Endometrial microvascular endothelial cells (primary cell): ENCODE results near the gene B3GNT9. TPM values are rescaled to one million over a fixed set of nuclear protein-coding genes. Genes with fewer than 3 reads are reported as not detected.

Source experiments
- in situ Hi-C: cut with HindIII; loops from 2 replicates; pipeline ENCODE4 v1.10.0; 2017; ENCODE audit warnings: low sequenced_read_pairs, low pct_unique_long_range_greater_than_20kb; ENCODE audit errors: inconsistent ontology term
- total RNA-seq: library from RNA; depleted of rRNA; stranded (reverse); fragments of >200 nt; gene quantifications from one replicate; pipeline ENCODE4 v1.2.3, GENCODE V29; 2015; ENCODE audit errors: inconsistent ontology term

B3GNT9 gene
- total RNA-seq, 1 donor from 2014 or later = 4.7 TPM

- in situ Hi-C loops = no loop called here
Measured at GRCh38 chr16:67101311-67102082, 49.3 kb downstream of the B3GNT9 start.

DNA sequence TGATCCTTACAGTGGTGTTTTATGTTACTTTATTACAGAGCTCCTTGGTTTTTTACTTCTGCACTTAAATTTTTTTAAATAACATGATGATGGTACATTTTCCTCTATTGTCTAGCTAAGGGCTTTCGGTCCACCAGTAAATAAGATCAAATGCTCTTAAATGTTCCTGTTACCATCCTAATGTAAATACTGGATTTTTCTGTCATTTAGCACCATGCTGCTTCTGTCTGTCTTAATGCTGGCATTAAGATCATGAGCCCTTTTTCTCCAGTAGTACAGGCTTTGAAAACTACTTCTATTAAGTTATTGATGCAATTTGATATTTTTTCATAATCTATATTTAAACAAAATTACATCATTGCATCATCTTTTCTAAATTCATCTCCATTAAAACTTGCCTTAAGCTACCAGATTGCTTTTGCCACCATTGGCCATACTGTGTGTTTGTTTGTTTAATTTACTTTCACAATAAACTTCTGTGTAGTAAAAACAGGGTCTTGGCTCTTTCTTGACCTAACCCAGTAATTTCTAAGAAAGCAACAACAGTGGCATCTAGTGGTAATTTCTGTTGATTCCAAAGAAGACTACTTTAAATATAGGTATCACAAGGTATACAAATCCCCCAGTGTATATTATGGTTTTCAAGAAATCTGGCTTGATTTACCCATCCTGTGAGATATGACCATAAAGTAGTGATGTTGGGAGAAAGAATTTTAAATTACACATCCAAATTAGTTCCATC lies 50.1 kb downstream of the B3GNT9 start:
- in situ Hi-C loops = no loop called here

DNA sequence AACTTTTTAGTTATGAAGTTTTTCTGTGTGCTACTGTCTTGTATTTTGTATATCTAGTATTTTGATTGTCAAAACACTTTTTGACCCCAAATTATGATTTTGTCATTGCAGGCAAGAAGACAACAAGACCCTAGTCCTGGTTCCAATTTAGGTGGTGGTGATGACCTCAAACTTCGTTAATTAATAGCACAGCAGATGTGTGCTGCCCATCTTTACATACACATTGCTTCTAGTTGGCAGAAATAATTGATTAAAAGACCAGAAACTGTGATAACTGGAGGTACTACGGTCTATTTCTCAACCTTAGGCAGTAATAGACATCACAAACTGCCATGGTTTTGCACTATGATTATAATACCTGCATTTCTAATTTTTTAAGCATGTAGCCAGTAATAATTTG lies 52.2 kb downstream of the B3GNT9 start:
- in situ Hi-C loops = no loop called here

Other genes starting within 250 kb of the B3GNT9 start
- not detected for gene CDH16, start 232.1 kb downstream of the B3GNT9 start, total RNA-seq
- gene RRAD, start 225.5 kb downstream of the B3GNT9 start, total RNA-seq = 0.46 TPM
- 69.0 TPM for gene CIAO2B, start 216.6 kb downstream of the B3GNT9 start, total RNA-seq
- 43.9 TPM for gene CES2, start 215.5 kb downstream of the B3GNT9 start, total RNA-seq
- gene CES3, start 189.7 kb downstream of the B3GNT9 start, total RNA-seq = not detected
- gene CES4A, start 162.4 kb downstream of the B3GNT9 start, total RNA-seq = under 0.01 TPM
- 78.1 TPM for gene CBFB, start 121.8 kb downstream of the B3GNT9 start, total RNA-seq
- gene PHAF1, start 41.1 kb downstream of the B3GNT9 start, total RNA-seq = 21.8 TPM
- 33.0 TPM for gene TRADD, start 8.9 kb upstream of the B3GNT9 start, total RNA-seq
- 13.6 TPM for gene FBXL8, start 9.0 kb upstream of the B3GNT9 start, total RNA-seq
- gene HSF4, start 13.7 kb upstream of the B3GNT9 start, total RNA-seq = not detected
- 37.5 TPM for gene NOL3, start 19.5 kb upstream of the B3GNT9 start, total RNA-seq
- 5.6 TPM for gene MATCAP1, start 33.0 kb upstream of the B3GNT9 start, total RNA-seq
- gene EXOC3L1, start 39.1 kb upstream of the B3GNT9 start, total RNA-seq = 6.9 TPM
- gene E2F4, start 41.2 kb upstream of the B3GNT9 start, total RNA-seq = 163 TPM
- 0.37 TPM for gene ELMO3, start 48.1 kb upstream of the B3GNT9 start, total RNA-seq
- gene TMEM208, start 76.1 kb upstream of the B3GNT9 start, total RNA-seq = 41.0 TPM
- 57.5 TPM for gene FHOD1, start 96.5 kb upstream of the B3GNT9 start, total RNA-seq
- gene SLC9A5, start 98.0 kb upstream of the B3GNT9 start, total RNA-seq = 1.7 TPM
- 69.4 TPM for gene PLEKHG4, start 128.5 kb upstream of the B3GNT9 start, total RNA-seq
- gene KCTD19, start 175.7 kb upstream of the B3GNT9 start, total RNA-seq = under 0.01 TPM
- 0.56 TPM for gene LRRC36, start 175.8 kb upstream of the B3GNT9 start, total RNA-seq
- 1.4 TPM for gene TPPP3, start 242.5 kb upstream of the B3GNT9 start, total RNA-seq